K562 (cell line): ENCODE measurements around the gene ZBTB32. TPM values are rescaled to one million over a fixed set of nuclear protein-coding genes. Genes with fewer than 3 reads are reported as not detected.

Experiments
- ATAC-seq: fragments of 200-7000 bp; cut with Tn5 transposase; 3 replicates; pipeline ENCODE4 v1.9.1; 2020; ENCODE audit warnings: moderate library complexity
- BruUV-seq: library from RNA; stranded (reverse); fragments of 400-500 nt; replicated peaks from 2 replicates; lab custom pipeline; 2021; lab: Mats Ljungman, UMichigan
- CTCF ChIA-PET: fragments of 300-600 bp; formaldehyde crosslinking; extraction: SDS; loops from one replicate; lab custom pipeline; 2021; ENCODE audit warnings: low intra/inter-chr PET ratio; lab: Yijun Ruan, JAX
- POLR2A ChIA-PET: fragments of 300-600, 350-650 bp; sonication (Branson Sonifier 250); formaldehyde crosslinking; extraction: SDS; loops from one replicate; lab custom pipeline; 2021; ENCODE audit warnings: antibody characterized with exemption, inconsistent platforms; lab: Yijun Ruan, JAX
- DNase-seq, 4 experiments: peaks; one replicate each; pipeline versions ENCODE4 v3.0.0 to v3.0.0-alpha.2; 2011 to 2018; ENCODE audit warnings: low spot score in 3 of 4, mixed read lengths in 3 of 4; ENCODE audit errors: extremely low read depth in 1 of 4
- FAIRE-seq: peaks from 2 replicates; lab custom pipeline; 2011; peaks lifted over from hg19 to GRCh38; lab: Jason Lieb, UNC
- H2AFZ ChIP-seq: 2 replicates; pipeline ENCODE4 v1.6.0; 2011; ENCODE audit warnings: low read depth, low read length, control low read depth, inconsistent platforms
- H3K27ac ChIP-seq: fragments of 200-600 bp; 3 replicates; pipeline ENCODE4 v1.8.0; 2011; ENCODE audit warnings: low read depth, mild to moderate bottlenecking, control low read depth, inconsistent platforms, low read length, moderate library complexity, mixed read lengths; ENCODE audit errors: extremely low read depth
- H3K27me3 ChIP-seq, 2 experiments: fragments of 300-600 bp in 1 of 2; 2 replicates in 1 of 2; 3 replicates in 1 of 2; pipeline versions ENCODE4 v1.6.0 to v1.8.0; 2011; ENCODE audit warnings: inconsistent platforms in 2 of 2, low read length in 2 of 2, mild to moderate bottlenecking in 1 of 2, mixed read lengths in 1 of 2, moderate library complexity in 1 of 2; ENCODE audit not compliant: control insufficient read depth in 2 of 2, insufficient read depth in 2 of 2
- H3K36me3 ChIP-seq: fragments of 300-600 bp; 3 replicates; pipeline ENCODE4 v1.8.0; 2011; ENCODE audit warnings: mild to moderate bottlenecking, low read length, inconsistent platforms; ENCODE audit not compliant: control insufficient read depth, insufficient read depth
- H3K4me1 ChIP-seq, 2 experiments: fragments of 200-600 bp in 1 of 2; replicated peaks in 1 of 2; 2 replicates in 1 of 2; 3 replicates in 1 of 2; pipeline versions ENCODE4 v1.5.1 to v1.8.0; 2011; ENCODE audit warnings: inconsistent platforms in 2 of 2, low read length in 2 of 2, mild to moderate bottlenecking in 1 of 2, mixed read lengths in 1 of 2, moderate library complexity in 1 of 2; ENCODE audit not compliant: control insufficient read depth in 2 of 2, insufficient read depth in 2 of 2
- H3K4me2 ChIP-seq: 2 replicates; pipeline ENCODE4 v1.6.1; 2011; ENCODE audit warnings: low read length, control low read depth, inconsistent platforms, mixed read lengths; ENCODE audit not compliant: insufficient read depth
- H3K4me3 ChIP-seq: fragments of 200-600 bp; sonication (generic), shearing (Covaris generic); 2 replicates; pipeline ENCODE4 v1.5.1; 2016; ENCODE audit warnings: control low read depth, inconsistent platforms
- H3K79me2 ChIP-seq: fragments of 200-600 bp; 3 replicates; pipeline ENCODE4 v1.8.0; 2011; ENCODE audit warnings: low read length, inconsistent platforms; ENCODE audit not compliant: control insufficient read depth, insufficient read depth
- H3K9ac ChIP-seq, 2 experiments: 2 replicates each; pipeline versions ENCODE4 v1.6.0 to v1.6.1; 2011; ENCODE audit warnings: low read depth in 2 of 2, low read length in 2 of 2, control low read depth in 1 of 2, inconsistent platforms in 1 of 2, mild to moderate bottlenecking in 1 of 2, mixed read lengths in 1 of 2; ENCODE audit not compliant: insufficient read depth in 1 of 2
- H3K9me1 ChIP-seq: one replicate; pipeline ENCODE4 v1.6.0; 2011; ENCODE audit warnings: inconsistent platforms, mild to moderate bottlenecking, low read length, moderate library complexity; ENCODE audit not compliant: control insufficient read depth, insufficient read depth
- H3K9me3 ChIP-seq: replicated peaks from 2 replicates; pipeline ENCODE4 v1.5.1; 2011; ENCODE audit warnings: low read depth, low read length, inconsistent platforms; ENCODE audit not compliant: control insufficient read depth, insufficient read depth
- H4K20me1 ChIP-seq: replicated peaks from 2 replicates; pipeline ENCODE4 v1.6.1; 2011; ENCODE audit warnings: low read length, inconsistent platforms, mixed read lengths; ENCODE audit not compliant: control insufficient read depth, insufficient read depth
- ARID3A ChIP-seq: IDR thresholded peaks from 2 replicates; pipeline ENCODE4 v1.6.1; 2012; ENCODE audit warnings: low read depth, low read length, improper control_type of control experiment, borderline replicate concordance
- ETS1 ChIP-seq: conservative IDR thresholded peaks from 2 replicates; pipeline ENCODE4 v1.6.1; 2011; ENCODE audit warnings: low read depth, mild to moderate bottlenecking, low read length; ENCODE audit not compliant: control insufficient read depth
- FOXJ2 ChIP-seq: fragments of 200-800 bp; sonication (Bioruptor generic); IDR thresholded peaks from 2 replicates; pipeline ENCODE4 v1.6.1; 2016; ENCODE audit warnings: missing genetic modification characterization, missing compliant biosample characterization
- HDAC8 ChIP-seq: fragments of 450-650 bp; IDR thresholded peaks from 2 replicates; pipeline ENCODE4 v1.6.1; 2016; ENCODE audit warnings: mild to moderate bottlenecking, missing genetic modification characterization, moderate library complexity, missing compliant biosample characterization
- HES1 ChIP-seq: fragments of 450-650 bp; IDR thresholded peaks from 2 replicates; pipeline ENCODE4 v1.6.1; 2016; ENCODE audit warnings: low read depth, mild to moderate bottlenecking, moderate library complexity
- MCM7 ChIP-seq, 2 experiments: fragments of 450-650 bp; IDR thresholded peaks; 2 replicates each; pipeline ENCODE4 v1.6.1; 2016 to 2018
- NELFE ChIP-seq: IDR thresholded peaks from 2 replicates; pipeline ENCODE4 v1.6.1; 2011; ENCODE audit warnings: mild to moderate bottlenecking; ENCODE audit not compliant: insufficient read depth, insufficient read length
- NFATC3 ChIP-seq: fragments of 450-650 bp; IDR thresholded peaks from 2 replicates; pipeline ENCODE4 v1.6.1; 2017; ENCODE audit warnings: mild to moderate bottlenecking
- PTBP1 ChIP-seq: fragments of 200-400 bp; formaldehyde crosslinking; IDR thresholded peaks from 2 replicates; pipeline ENCODE4 v1.6.1; 2017; ENCODE audit warnings: low read depth, low read length
- RBM39 ChIP-seq: fragments of 200-400 bp; formaldehyde crosslinking; optimal IDR thresholded peaks from 2 replicates; pipeline ENCODE3; 2018; ENCODE audit warnings: low read depth, low read length
- RHOXF2B ChIP-seq: fragments of 250-450 bp; sonication (Bioruptor Pico); conservative IDR thresholded peaks from 2 replicates; pipeline ENCODE4 v1.5.1; 2021
- SMAD2 ChIP-seq: fragments of 150-350 bp; IDR thresholded peaks from 2 replicates; pipeline ENCODE4 v1.6.1; 2014; ENCODE audit warnings: low read depth, mild to moderate bottlenecking, low read length
- TFAP4 ChIP-seq: sonication (generic); formaldehyde crosslinking; IDR thresholded peaks from 2 replicates; pipeline ENCODE4 v1.8.0; 2022; ENCODE audit warnings: missing genetic modification reagents, mild to moderate bottlenecking, moderate library complexity, borderline replicate concordance
- ZBTB7A ChIP-seq: IDR thresholded peaks from 2 replicates; pipeline ENCODE4 v1.6.1; 2011; ENCODE audit warnings: low read depth, mild to moderate bottlenecking, low read length, moderate library complexity, borderline replicate concordance; ENCODE audit not compliant: control insufficient read depth
- ZNF24 ChIP-seq: fragments of 450-650 bp; IDR thresholded peaks from 2 replicates; pipeline ENCODE4 v1.6.1; 2016
- WGBS: fragments of 100-300 bp; shearing (Covaris generic); methylation state at CpG from one replicate; pipeline ENCODE4 v1.1.6; 2016; ENCODE audit warnings: low coverage, mixed read lengths; ENCODE audit not compliant: insufficient coverage; ENCODE audit errors: missing lambda C conversion rate; 5-methylcytosine and 5-hydroxymethylcytosine counted together
- in situ Hi-C: fragments of 300-500 bp; cut with MboI; formaldehyde crosslinking; loops from 4 replicates; pipeline ENCODE4 v1.15.0; 2018; ENCODE audit warnings: inconsistent platforms, mixed read lengths
- intact Hi-C: fragments of 100-400 bp; cut with micrococcal nuclease; formaldehyde crosslinking; loops from 2 replicates; pipeline ENCODE4 v1.14.2; 2022
- polyA plus RNA-seq, 8 experiments: library from polyadenylated mRNA; depleted of rRNA in 4 of 8; stranded (reverse) in 5 of 8; unstranded in 3 of 8; fragments of >200 nt; fragmentation: Nextera tagmentation in 2 of 8; fragmentation: Illumina TruSeq in 1 of 8; extraction: Ambion mirVana in 2 of 8; extraction: Trizol in 1 of 8; gene quantifications; 2 replicates each; pipeline versions ENCODE4 v1.2.1 to v1.2.3, GENCODE V29; 2011 to 2014; ENCODE audit warnings: inconsistent platforms in 1 of 8, missing spikeins in 1 of 8
- total RNA-seq, 7 experiments: library from RNA; depleted of rRNA in 6 of 7; stranded (reverse); fragments of >200 nt in 6 of 7; fragmentation: Illumina TruSeq in 2 of 7; extraction: Trizol in 2 of 7; gene quantifications; 2 replicates each; pipeline versions ENCODE4 v1.2.1 to v1.2.3, GENCODE V29; 2011 to 2021; ENCODE audit warnings: low replicate concordance in 1 of 7

ZBTB32 gene
- total and polyA plus RNA-seq, 9 of the 15 experiments (the other 6 are each of a cell fraction or from before 2014, with no cell fraction given): 0.20 TPM; not detected in 8

- H3K9ac ChIP-seq: peak overlapping the region; percentile 78 to 91
- H3K27ac ChIP-seq: peak overlapping the region; percentile 79
- in situ Hi-C loops: no loop called here
- H3K4me1 ChIP-seq: peaks cover 14 to 60% of the 10 kb centered on the region in 2 experiments
- ChIA-PET POLR2A (interaction anchor here (0.6 kb wide), 1 partner anchor 52 kb away, joined by 3 read pairs; no protein-coding TSS in a partner anchor), CTCF (interaction anchor here (0.6 to 3.0 kb wide), 10 partner anchors 15 to 364 kb away, joined by 3 to 76 read pairs (median 4); partner anchors contain the start of gene TMEM147)
- peak overlapping the region; percentile 96 for H3K4me3 ChIP-seq
- 0 out of 2 replicates have a peak, but pooled peaks cover 11% of the 10 kb centered on the region for H4K20me1 ChIP-seq
- ATAC-seq (peak; percentile 25), DNase-seq (peak in 3 of 4 experiments; percentile 45 to 48 (median 47)), FAIRE-seq (no peak)
- H3K36me3 ChIP-seq: peaks cover 18% of the 10 kb centered on the region; the same call in 2 of the 3 replicates
- no peaks in the 10 kb centered on the region for H3K9me1 ChIP-seq
- 45% methylated on average over 40 of the region's 52 CpGs for WGBS
- H3K9me3 ChIP-seq: no peaks in the 10 kb centered on the region
- peaks cover 28% of the 10 kb centered on the region for H3K79me2 ChIP-seq
- peaks cover 6 to 32% of the 10 kb centered on the region in 2 experiments; a peak in 4 of 5 replicates for H3K27me3 ChIP-seq
- BruUV-seq: no TSS peak
- intact Hi-C loops: loop anchor here (2.0 kb wide), 2 partner anchors 105 to 161 kb away; no protein-coding TSS in a partner anchor
- peak overlapping the region; percentile 89 for H3K4me2 ChIP-seq
- peak overlapping the region; percentile 94 for H2AFZ ChIP-seq
- TF ChIP-seq PTBP1 (0 out of 2 replicates have a peak, but pooled peaks have one; percentile 23), MCM7 (IDR thresholded peaks at IDR 0.05) (no peak), ZBTB7A (no peak), ARID3A (no peak), NELFE (no peak), RBM39 (no peak), ZNF24 (no peak), HES1 (no peak), NFATC3 (no peak), SMAD2 (no peak), TFAP4 (CRISPR knock-in tag) (no peak), ETS1 (no peak), HDAC8 (0 out of 2 replicates have a peak, but pooled peaks have one; percentile 28), FOXJ2 (tag) (no peak), RHOXF2B (no peak)
These were observed 11.8 kb downstream of the ZBTB32 start for GRCh38 chr19:35715981-35716800.
